CD8-positive, alpha-beta memory T cell (primary cell): ENCODE results near the gene MTIF2. TPM values are rescaled to one million over a fixed set of nuclear protein-coding genes. Genes with fewer than 3 reads are reported as not detected.

ENCODE experiments used
- CTCF ChIA-PET: fragments of 350-600 bp; sonication (Branson Sonifier 250); formaldehyde crosslinking; loops from one replicate; lab custom pipeline; 2021; ENCODE audit warnings: antibody characterized with exemption; lab: Charles Lee
- POLR2A ChIA-PET: fragments of 350-600 bp; sonication (Branson Sonifier 250); formaldehyde crosslinking; loops from one replicate; lab custom pipeline; 2021; ENCODE audit warnings: antibody characterized with exemption; lab: Charles Lee
- DNase-seq, 5 donors: peaks; one replicate each; pipeline versions ENCODE4 v3.0.0 to v3.0.0-alpha.2; 2020 to 2022; ENCODE audit warnings: mixed read lengths in 1 of 5
- H3K27ac ChIP-seq: one replicate; pipeline ENCODE4 v1.7.0; 2013; ENCODE audit warnings: low read depth, mild to moderate bottlenecking, low read length, moderate library complexity
- H3K27me3 ChIP-seq: 2 replicates; pipeline ENCODE4 v1.7.0; 2013; ENCODE audit warnings: low read length, mild to moderate bottlenecking; ENCODE audit not compliant: insufficient read depth, poor library complexity, severe bottlenecking
- H3K36me3 ChIP-seq: 2 replicates; pipeline ENCODE4 v1.7.0; 2013; ENCODE audit warnings: mild to moderate bottlenecking, low read length, moderate library complexity; ENCODE audit not compliant: insufficient read depth
- H3K4me1 ChIP-seq: 2 replicates; pipeline ENCODE4 v1.7.0; 2013; ENCODE audit warnings: mild to moderate bottlenecking, low read length, moderate library complexity; ENCODE audit not compliant: insufficient read depth
- H3K4me3 ChIP-seq: 2 replicates; pipeline ENCODE4 v1.7.0; 2013; ENCODE audit warnings: mild to moderate bottlenecking, low read length
- H3K9me3 ChIP-seq: 2 replicates; pipeline ENCODE4 v1.7.0; 2013; ENCODE audit warnings: mild to moderate bottlenecking, low read length
- H3K27ac Mint-ChIP-seq, 8 donors: one replicate each; pipeline ENCODE4 v1.8.0; 2020 to 2021; ENCODE audit warnings: mixed read lengths in 8 of 8, mild to moderate bottlenecking in 6 of 8, inconsistent platforms in 3 of 8, moderate library complexity in 3 of 8
- H3K27me3 Mint-ChIP-seq, 2 donors: one replicate each; pipeline ENCODE4 v1.8.0; 2020 to 2021; ENCODE audit warnings: mixed read lengths in 2 of 2, mild to moderate bottlenecking in 1 of 2, moderate library complexity in 1 of 2
- H3K36me3 Mint-ChIP-seq, 3 donors: one replicate each; pipeline ENCODE4 v1.8.0; 2020 to 2021; ENCODE audit warnings: mixed read lengths in 3 of 3, inconsistent platforms in 1 of 3, mild to moderate bottlenecking in 1 of 3
- H3K4me1 Mint-ChIP-seq, 3 donors: one replicate each; pipeline ENCODE4 v1.8.0; 2020 to 2021; ENCODE audit warnings: mixed read lengths in 3 of 3, inconsistent platforms in 1 of 3, mild to moderate bottlenecking in 1 of 3
- H3K4me3 Mint-ChIP-seq, 7 donors: one replicate each; pipeline ENCODE4 v1.8.0; 2020 to 2021; ENCODE audit warnings: mixed read lengths in 7 of 7, mild to moderate bottlenecking in 6 of 7, moderate library complexity in 4 of 7, inconsistent platforms in 2 of 7
- H3K9me3 Mint-ChIP-seq, 5 donors: one replicate each; pipeline ENCODE4 v1.8.0; 2020 to 2022; ENCODE audit warnings: mixed read lengths in 5 of 5, mild to moderate bottlenecking in 3 of 5, moderate library complexity in 2 of 5, inconsistent platforms in 1 of 5
- polyA plus RNA-seq: library from polyadenylated mRNA; unstranded; fragments of 300-500 nt; fragmentation: Illumina TruSeq; gene quantifications from one replicate; pipeline ENCODE4 v1.2.3, GENCODE V29; 2021
- total RNA-seq, 2 experiments: library from RNA; stranded (reverse); gene quantifications; one replicate each; pipeline ENCODE4 v1.2.3, GENCODE V29; 2021

MTIF2 gene
- total and polyA plus RNA-seq, 3 experiments from 2014 or later, result 19.5 to 58.9 (median 58.3) TPM

DNA sequence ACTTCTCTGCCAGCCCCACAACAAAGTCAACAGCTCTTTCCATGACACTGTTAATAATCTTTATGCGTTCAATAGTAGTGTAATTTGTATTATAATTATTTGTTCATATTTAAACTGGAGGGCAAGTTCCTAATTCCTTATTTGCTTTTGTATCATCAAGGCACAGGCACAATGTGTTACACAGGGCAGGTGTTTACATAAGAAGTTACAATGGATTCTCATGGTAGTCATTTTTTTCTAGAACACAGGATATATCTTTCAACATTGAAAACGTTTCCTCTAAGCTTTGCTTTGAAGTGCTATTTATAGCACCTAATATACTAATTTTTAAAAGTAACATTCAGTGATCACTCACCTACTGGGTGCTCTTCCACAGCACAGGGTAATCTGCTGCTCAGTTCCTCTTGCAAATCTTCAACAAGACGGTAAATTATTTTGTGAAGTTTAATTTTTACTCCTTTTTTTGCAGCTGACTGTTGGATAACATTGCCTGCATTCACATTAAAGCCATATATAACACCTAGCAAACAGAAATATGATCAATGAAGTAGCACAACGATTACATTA, 29.3 kb downstream of the MTIF2 start:
- Mint-ChIP-seq H3K9me3 (no peaks in the 10 kb centered on the region), H3K27ac (peak overlapping the region in 1 of 8 donors; percentile 29), H3K27me3 (no peaks in the 10 kb centered on the region), H3K4me3 (no peak overlapping the region), H3K36me3 (peaks cover 4 to 65% (median 7%) of the 10 kb centered on the region in 3 donors), H3K4me1 (peaks cover 7 to 22% (median 20%) of the 10 kb centered on the region in 3 donors)
- POLR2A ChIA-PET, result no interaction called here
- no peaks in the 10 kb centered on the region for H3K9me3 ChIP-seq
- H3K27me3 ChIP-seq, result no peaks in the 10 kb centered on the region
- H3K4me3 ChIP-seq, result no peak overlapping the region
- DNase-seq, result no peak
- H3K36me3 ChIP-seq, result peaks cover 12% of the 10 kb centered on the region
- peaks cover 9% of the 10 kb centered on the region for H3K4me1 ChIP-seq
- CTCF ChIA-PET, result no interaction called here
- no peak overlapping the region for H3K27ac ChIP-seq

DNA sequence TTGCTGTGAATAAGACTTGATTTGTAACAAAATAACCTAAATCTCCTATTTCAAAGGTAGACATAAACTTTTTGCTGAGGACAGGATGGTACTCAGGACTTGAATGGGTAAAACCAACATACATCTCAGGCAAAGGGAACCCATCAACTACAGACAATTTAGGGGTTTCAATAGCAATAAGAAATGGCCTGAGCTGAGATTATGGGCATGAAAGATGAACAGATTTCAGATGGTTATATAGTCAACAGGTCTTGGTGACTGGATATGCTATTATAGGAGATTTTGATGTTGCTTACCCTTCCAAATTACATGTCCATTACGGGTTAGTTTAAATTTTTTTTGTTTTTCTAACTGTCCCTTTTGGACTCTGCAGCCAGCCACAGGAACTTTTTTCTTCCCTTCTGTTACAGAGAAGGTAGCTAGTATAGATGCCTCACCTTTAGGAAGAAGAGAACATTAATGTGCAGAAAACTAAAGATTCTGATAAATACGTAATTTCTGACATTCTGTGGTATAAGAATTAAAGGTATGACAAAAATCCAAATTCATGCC, 32.0 kb downstream of the MTIF2 start:
- ChIA-PET CTCF (no interaction called here), POLR2A (interaction anchor here (0.5 kb wide), 1 partner anchor 9 kb away, joined by 3 read pairs; no protein-coding TSS in a partner anchor)
- Histone ChIP-seq H3K4me3 (no peak overlapping the region), H3K4me1 (peaks cover 25% of the 10 kb centered on the region), H3K9me3 (no peaks in the 10 kb centered on the region), H3K27ac (no peak overlapping the region), H3K36me3 (peaks cover 24% of the 10 kb centered on the region), H3K27me3 (no peaks in the 10 kb centered on the region)
- Mint-ChIP-seq H3K4me1 (peaks cover 21 to 39% (median 37%) of the 10 kb centered on the region in 3 donors), H3K4me3 (peak overlapping the region in 1 of 7 donors; percentile 16), H3K27me3 (peaks cover 0 to 2% of the 10 kb centered on the region in 2 donors), H3K36me3 (peaks cover 10 to 68% (median 11%) of the 10 kb centered on the region in 3 donors), H3K27ac (peak overlapping the region in 3 of 8 donors; percentile 12 to 98 (median 15)), H3K9me3 (no peaks in the 10 kb centered on the region)
- no peak for DNase-seq

GRCh38 chr2:55235724-55236538, 33.1 kb downstream of the MTIF2 start:
- Histone ChIP-seq H3K9me3 (no peaks in the 10 kb centered on the region), H3K36me3 (peaks cover 24% of the 10 kb centered on the region), H3K27ac (no peak overlapping the region), H3K4me1 (peaks cover 33% of the 10 kb centered on the region), H3K27me3 (no peaks in the 10 kb centered on the region), H3K4me3 (no peak overlapping the region)
- Mint-ChIP-seq H3K4me1 (peaks cover 30 to 49% (median 48%) of the 10 kb centered on the region in 3 donors), H3K9me3 (no peaks in the 10 kb centered on the region), H3K4me3 (peak overlapping the region in 2 of 7 donors; percentile 51 to 56), H3K36me3 (peaks cover 10 to 72% (median 11%) of the 10 kb centered on the region in 3 donors), H3K27me3 (peaks cover 0 to 2% of the 10 kb centered on the region in 2 donors), H3K27ac (peak overlapping the region in 7 of 8 donors; percentile 17 to 98 (median 59))
- DNase-seq, result no peak
- ChIA-PET POLR2A (no interaction called here), CTCF (no interaction called here)

- Histone ChIP-seq H3K9me3 (no peaks in the 10 kb centered on the region), H3K4me1 (peaks cover 36% of the 10 kb centered on the region), H3K36me3 (peaks cover 24% of the 10 kb centered on the region), H3K27me3 (no peaks in the 10 kb centered on the region), H3K27ac (peak overlapping the region; percentile 91), H3K4me3 (peak overlapping the region; percentile 99)
- peak overlapping the region; percentile 99 to 100 (median 100) for H3K4me3 Mint-ChIP-seq
- no peaks in the 10 kb centered on the region for H3K9me3 Mint-ChIP-seq
- ChIA-PET CTCF (no interaction called here), POLR2A (interaction anchor here (0.8 to 1.5 kb wide), 2 partner anchors 35 to 81 kb away, joined by 3 to 8 read pairs; no protein-coding TSS in a partner anchor)
- H3K27me3 Mint-ChIP-seq, result peaks cover 0 to 2% of the 10 kb centered on the region in 2 donors
- DNase-seq, result no peak
- peak overlapping the region; percentile 97 to 99 (median 98) for H3K27ac Mint-ChIP-seq
- peaks cover 4 to 61% (median 11%) of the 10 kb centered on the region in 3 donors for H3K36me3 Mint-ChIP-seq
- H3K4me1 Mint-ChIP-seq, result peaks cover 45 to 65% (median 61%) of the 10 kb centered on the region in 3 donors
Observed at GRCh38 chr2:55233658-55233940, 35.4 kb downstream of the MTIF2 start.

DNA sequence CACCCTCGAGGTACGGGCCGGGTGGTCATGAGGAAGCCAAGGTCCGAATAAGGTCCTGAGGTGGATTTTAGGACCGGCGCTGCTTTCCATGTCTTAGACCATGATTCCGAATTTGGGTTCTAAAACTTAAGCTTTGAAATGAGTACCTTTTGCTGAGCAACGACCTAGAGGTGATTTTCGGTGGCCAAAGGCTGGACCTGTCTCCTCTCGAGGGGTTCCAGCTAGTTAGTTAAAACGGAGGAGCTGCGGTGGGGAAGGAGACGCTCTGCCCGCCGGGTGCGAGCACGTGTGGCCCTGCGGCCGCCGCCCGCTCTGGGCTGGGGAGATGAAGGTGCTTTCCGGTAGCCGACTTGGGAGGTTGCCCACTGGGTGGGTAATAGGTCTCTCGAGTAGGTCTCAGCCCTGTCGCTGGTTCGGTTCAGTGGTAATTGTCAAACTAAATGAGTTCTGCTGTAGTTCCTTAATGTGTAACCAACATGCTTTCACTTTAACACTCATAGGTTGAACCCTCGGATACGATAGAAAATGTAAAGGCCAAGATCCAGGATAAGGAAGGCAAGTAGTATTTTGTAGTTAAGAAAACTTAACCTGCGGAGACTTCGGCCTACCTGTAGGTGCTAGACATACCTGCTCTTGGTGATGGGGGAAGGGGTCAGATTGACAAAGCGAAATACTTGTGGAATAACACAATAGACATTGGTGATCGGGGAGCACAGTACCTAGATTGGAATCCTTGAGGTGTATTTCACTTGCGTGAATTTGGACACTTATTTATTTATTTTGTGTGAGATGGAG, 36.0 kb downstream of the MTIF2 start:
- CTCF ChIA-PET, result interaction anchor here (0.9 to 1.0 kb wide), 2 partner anchors 9 to 11 kb away, joined by 4 to 6 read pairs; no protein-coding TSS in a partner anchor

DNA sequence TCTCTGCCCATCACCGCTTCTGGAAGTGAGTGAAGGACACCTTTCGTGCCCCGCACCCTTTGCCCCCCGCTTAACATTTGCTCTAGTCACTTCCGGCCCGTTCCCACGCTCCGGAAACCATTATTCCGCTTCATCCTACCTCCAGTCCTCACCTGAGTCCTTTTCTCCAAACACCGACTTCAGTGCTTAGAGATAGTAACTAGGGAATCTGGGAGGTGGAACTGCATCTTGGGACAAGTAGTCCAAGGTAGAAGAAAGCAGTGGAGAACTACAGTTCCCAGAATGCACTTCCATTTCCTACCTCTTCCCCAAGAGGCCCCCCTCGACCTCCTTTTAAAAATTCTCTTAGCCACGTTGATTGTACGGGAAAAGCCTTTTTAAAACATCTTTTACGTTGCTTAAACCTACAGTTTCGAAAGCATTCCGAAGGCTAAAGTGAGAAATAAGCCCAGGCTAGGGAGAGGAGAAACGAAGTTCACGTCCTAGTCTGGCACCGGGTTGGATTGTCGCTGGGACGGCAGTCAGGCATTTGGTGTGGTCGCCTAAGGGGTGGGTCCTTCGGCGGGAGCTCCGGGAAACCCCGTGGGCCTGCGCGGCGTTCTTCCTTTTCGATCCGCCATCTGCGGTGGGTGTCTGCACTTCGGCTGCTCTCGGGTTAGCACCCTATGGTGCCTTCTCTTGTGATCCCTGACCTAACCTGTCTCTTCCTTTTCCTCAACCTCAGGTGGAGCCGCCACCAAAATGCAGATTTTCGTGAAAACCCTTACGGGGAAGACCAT, 36.8 kb downstream of the MTIF2 start, which contains the start of the genes CLHC1 and RPS27A:
TSS of gene CLHC1 (minus strand) at position 210 of the 779 bp plus-strand sequence. CDS start 9,882 bp downstream, outside the sequence.
TSS of gene RPS27A (plus strand) at position 605 of the 779 bp plus-strand sequence. CDS start at position 742, 137 bp downstream.
- Mint-ChIP-seq H3K36me3 (peaks cover 3 to 54% (median 11%) of the 10 kb centered on the region in 3 donors), H3K27me3 (peaks cover 0 to 2% of the 10 kb centered on the region in 2 donors), H3K27ac (peak within 1 kb of the TSS; percentile 97 to 99 (median 98)), H3K4me3 (peak within 1 kb of the TSS; percentile 99 to 100 (median 100)), H3K4me1 (peaks cover 56 to 76% (median 71%) of the 10 kb centered on the region in 3 donors), H3K9me3 (no peaks in the 10 kb centered on the region)
- H3K27me3 ChIP-seq, result no peaks in the 10 kb centered on the region
- H3K4me3 ChIP-seq, result peak within 1 kb of the TSS; percentile 99
- POLR2A ChIA-PET, result interaction anchor here (0.5 to 1.5 kb wide), 14 partner anchors 9 to 1441 kb away, joined by 3 to 28 read pairs (median 4); partner anchors contain the start of genes CCDC88A, CFAP36, PPP4R3B and RTN4
- peak within 1 kb of the TSS; percentile 91 for H3K27ac ChIP-seq
- H3K36me3 ChIP-seq, result peaks cover 24% of the 10 kb centered on the region
- no peaks in the 10 kb centered on the region for H3K9me3 ChIP-seq
- CTCF ChIA-PET, result interaction anchor here (0.9 to 1.0 kb wide), 2 partner anchors 8 to 12 kb away, joined by 4 to 6 read pairs; no protein-coding TSS in a partner anchor
- DNase-seq, result peak; percentile 90 to 95 (median 93)
- peaks cover 49% of the 10 kb centered on the region for H3K4me1 ChIP-seq

More for the DNA sequence above, 36.0 kb downstream of the MTIF2 start:
- peak overlapping the region; percentile 91 for H3K27ac ChIP-seq
- H3K27me3 ChIP-seq, result no peaks in the 10 kb centered on the region
- H3K36me3 ChIP-seq, result peaks cover 24% of the 10 kb centered on the region
- H3K9me3 ChIP-seq, result no peaks in the 10 kb centered on the region
- peak overlapping the region; percentile 99 for H3K4me3 ChIP-seq
- Mint-ChIP-seq H3K4me1 (peaks cover 50 to 71% (median 65%) of the 10 kb centered on the region in 3 donors), H3K27me3 (peaks cover 0 to 2% of the 10 kb centered on the region in 2 donors), H3K9me3 (no peaks in the 10 kb centered on the region), H3K4me3 (peak overlapping the region; percentile 99 to 100 (median 100)), H3K36me3 (peaks cover 3 to 58% (median 11%) of the 10 kb centered on the region in 3 donors), H3K27ac (peak overlapping the region; percentile 97 to 99 (median 98))
- peak; percentile 57 to 83 (median 63) for DNase-seq
- peaks cover 42% of the 10 kb centered on the region for H3K4me1 ChIP-seq
- POLR2A ChIA-PET, result interaction anchor here (0.5 to 1.5 kb wide), 13 partner anchors 10 to 1442 kb away, joined by 3 to 28 read pairs (median 3); partner anchors contain the start of genes CCDC88A, CFAP36, PPP4R3B and RTN4
